Rectal smooth muscle tissue (tissue), 1 donor: ENCODE measurements around the gene TRMT6.

Experiments
- H3K27ac ChIP-seq: one replicate; pipeline ENCODE4 v1.7.0; 2013; ENCODE audit warnings: low read depth, low read length, inconsistent platforms
- H3K27me3 ChIP-seq: one replicate; pipeline ENCODE4 v1.7.0; 2013; ENCODE audit warnings: low read length; ENCODE audit not compliant: control insufficient read depth, insufficient read depth
- H3K36me3 ChIP-seq: one replicate; pipeline ENCODE4 v1.7.0; 2013; ENCODE audit warnings: low read length; ENCODE audit not compliant: control insufficient read depth, insufficient read depth
- H3K4me1 ChIP-seq: one replicate; pipeline ENCODE4 v1.7.0; 2013; ENCODE audit warnings: low read length; ENCODE audit not compliant: control insufficient read depth, insufficient read depth
- H3K4me3 ChIP-seq: one replicate; pipeline ENCODE4 v1.7.0; 2013; ENCODE audit warnings: low read length
- H3K9ac ChIP-seq: one replicate; pipeline ENCODE4 v1.7.0; 2013; ENCODE audit warnings: low read length

Gene TRMT6

DNA sequence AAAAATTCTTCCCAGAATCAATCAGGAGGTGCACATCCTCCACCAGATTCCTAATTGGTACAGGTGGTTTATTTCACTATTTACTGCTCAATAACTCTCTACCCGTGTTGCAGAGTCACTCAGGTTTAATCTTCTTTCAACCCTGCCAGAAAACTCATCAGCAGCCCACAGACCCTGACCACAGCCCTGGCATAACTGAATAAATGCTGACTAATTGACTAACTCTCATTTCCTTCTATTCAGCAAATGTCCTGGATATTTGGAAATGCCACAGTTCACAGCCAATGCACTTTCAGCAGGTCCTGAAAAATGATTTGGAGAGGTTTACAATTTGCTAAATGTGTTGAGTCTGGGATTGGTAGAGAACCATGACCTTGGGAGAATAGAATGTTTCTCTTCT, 62.3 kb downstream of the TRMT6 start:
- Histone ChIP-seq H3K36me3 (no peaks in the 10 kb centered on the region), H3K4me3 (no peak overlapping the region), H3K9ac (no peak overlapping the region), H3K27ac (no peak overlapping the region), H3K4me1 (no peaks in the 10 kb centered on the region), H3K27me3 (no peaks in the 10 kb centered on the region)

DNA sequence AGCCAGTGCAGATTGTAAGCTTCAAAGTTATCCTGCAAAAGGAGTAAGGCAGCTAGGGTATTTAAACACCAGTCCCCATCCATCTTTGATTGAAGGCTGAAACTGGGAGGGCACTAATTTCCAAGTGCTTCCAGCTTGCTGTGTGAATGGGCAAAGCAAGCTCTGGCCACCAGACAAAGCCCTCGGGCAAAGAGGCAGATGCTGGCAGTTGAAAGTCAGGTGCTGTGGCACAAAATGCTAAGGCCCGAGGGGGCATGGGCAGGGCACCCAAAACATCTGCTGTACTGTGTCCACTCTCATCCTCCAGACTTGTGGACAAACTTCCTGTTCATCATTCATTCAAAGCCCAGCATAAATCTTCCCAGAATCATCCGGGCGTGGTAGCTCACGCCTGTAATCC, 62.9 kb downstream of the TRMT6 start:
- Histone ChIP-seq H3K27me3 (no peaks in the 10 kb centered on the region), H3K4me3 (no peak overlapping the region), H3K9ac (no peak overlapping the region), H3K27ac (no peak overlapping the region), H3K36me3 (no peaks in the 10 kb centered on the region), H3K4me1 (no peaks in the 10 kb centered on the region)
